GM21529 (cell line): ENCODE data around the gene MAML2.

ENCODE experiments used
- ATAC-seq: cut with Tn5 transposase; IDR thresholded peaks from one replicate; pipeline ENCODE4 v1.9.1; 2021; ENCODE audit not compliant: unreplicated experiment

Gene MAML2

DNA sequence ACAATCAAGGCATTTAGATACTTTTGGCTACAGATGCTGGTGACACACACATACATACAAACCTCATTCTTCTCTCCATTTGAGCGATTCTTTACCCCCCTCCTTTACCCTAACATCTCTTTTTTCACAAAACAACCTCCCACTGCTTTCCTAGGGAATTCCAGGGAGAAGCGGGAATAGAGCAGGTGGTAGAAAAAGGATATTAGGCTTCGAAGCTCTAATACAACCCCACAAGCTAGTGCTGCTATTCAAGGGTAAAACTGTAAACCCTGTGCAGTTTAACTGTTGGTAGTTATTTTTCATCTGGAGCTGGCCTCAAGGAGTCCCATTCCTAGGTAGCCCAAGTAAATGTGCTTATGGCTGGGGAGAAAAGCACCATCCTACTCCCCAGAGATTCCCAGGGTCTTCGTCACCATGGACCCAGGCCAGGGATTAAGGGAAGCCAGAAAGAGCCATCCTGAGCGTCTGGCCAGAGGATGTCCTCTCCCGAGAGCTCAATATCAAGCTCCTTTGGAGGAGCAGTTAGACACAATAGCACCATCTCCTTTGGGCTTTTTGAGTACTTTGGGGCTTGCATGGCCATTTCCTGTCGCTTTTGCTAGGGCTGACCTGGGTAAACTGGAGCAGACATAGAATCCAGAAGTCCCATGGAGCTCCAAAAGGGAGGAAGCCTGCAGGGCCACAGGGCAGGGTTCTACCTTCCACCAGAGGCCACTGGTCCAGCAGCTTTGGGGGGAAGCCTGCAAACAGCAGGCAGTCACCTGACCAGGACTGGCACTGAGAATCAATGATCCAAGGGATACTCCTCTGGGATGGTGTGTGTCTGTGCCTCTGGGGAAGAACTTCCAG lies 3.1 kb downstream of the MAML2 start:
- no peak for ATAC-seq

DNA sequence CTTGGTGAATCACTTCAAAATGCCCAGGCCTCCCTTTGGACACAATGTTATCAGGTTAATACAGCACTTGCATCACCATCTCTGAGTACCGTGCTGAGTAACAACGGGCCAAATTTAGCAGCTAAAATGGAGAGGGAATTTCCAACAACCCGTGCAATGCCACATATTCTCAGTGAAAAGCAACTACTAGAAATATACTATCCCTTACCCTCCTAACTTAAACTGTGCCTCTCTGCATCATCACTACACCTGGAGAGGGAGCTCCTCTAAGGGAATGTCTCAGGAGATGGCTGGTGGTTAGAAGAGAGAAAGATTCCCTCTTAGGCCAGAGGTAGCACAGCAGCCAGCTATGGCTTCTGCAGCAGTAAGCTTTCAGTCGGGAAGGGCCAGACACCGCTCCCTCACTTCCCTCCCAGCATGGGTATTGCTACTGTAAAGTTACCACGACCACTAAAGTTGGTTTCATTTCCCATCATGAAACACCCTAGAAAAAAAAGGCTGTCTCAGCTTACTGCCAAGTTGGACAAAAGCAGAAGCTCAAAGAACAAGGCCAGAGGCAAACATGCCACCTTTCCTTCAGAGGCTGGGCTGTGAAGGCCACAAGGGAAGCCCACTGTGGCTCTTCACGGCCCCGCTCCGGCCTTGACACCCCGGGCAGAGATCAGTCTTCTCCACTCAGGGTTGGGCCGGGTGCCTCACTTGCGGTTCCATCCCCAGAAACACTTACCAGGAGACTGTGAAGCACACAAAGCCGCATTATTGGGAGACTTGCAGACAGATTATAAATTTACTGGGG lies 3.9 kb downstream of the MAML2 start:
- ATAC-seq, result peak; percentile 42

- peak; percentile 35 for ATAC-seq
These were observed 5.2 kb downstream of the MAML2 start for GRCh38 chr11:96337541-96338431.

DNA sequence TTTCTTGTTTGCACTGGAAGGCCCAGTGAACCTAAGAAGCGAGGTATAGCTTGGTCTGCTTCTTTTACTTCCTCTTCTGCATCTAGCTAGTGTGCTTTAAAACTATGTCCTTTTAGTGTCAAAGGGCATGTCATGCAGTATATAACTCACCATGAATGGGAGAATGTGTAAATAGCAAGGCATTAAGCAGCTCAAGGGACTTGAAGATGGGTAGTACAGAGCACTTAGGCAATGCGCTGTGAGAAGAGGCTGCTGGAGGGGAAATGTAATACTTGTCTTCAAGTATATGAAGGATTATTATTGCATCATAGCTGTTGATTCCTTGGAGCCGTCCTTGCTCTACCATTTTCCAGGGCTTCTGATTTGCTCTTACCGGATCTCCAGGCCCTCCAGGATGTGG lies 7.6 kb downstream of the MAML2 start:
- no peak for ATAC-seq

- no peak for ATAC-seq
These were observed 8.8 kb downstream of the MAML2 start for GRCh38 chr11:96334219-96334618.

DNA sequence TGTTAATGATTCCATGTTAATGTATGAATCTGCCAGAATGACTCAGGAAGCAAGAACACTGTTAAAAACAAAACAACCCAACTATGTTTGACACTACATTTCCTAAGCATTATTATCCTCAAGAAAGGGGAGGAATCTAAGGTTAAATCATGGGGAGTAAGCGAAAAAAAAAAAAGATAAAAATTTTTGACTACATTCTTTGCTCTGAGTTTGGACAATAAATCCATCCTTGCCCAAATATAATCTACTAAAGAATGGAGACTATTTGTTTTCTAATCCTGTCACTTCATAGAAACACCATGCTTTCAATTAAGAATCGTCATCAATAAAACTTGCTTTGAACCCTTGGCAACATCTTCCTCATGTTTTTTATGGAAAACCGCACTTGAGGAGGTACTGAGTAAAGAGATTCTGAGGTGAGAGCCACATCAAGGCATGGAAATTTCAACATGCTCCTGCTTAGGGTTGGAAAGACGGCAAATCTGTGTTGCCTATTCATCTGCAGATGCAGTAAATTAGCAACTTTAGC lies 9.7 kb downstream of the MAML2 start:
- ATAC-seq, result no peak

- no peak for ATAC-seq
These were observed 10.7 kb downstream of the MAML2 start for GRCh38 chr11:96332126-96332771.

DNA sequence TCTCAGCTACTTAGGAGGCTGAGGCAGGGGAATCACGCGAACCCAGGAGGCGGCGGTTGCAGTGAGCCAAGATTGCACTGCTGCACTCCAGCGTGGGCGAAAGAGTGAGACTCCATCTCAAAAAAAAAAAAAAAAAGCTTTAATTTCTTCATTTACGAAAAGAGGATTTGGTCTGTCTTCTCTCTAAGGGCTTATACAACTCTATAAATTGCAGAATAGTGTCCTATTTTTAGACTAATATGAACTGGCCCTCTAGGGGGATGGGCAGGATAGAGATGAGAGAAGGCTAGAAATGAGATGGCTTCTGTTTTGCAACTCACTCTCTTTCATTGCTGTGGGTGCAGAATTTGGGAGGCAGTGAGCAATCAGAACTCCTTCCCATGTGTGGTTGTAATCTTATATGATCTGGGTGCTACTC lies 11.3 kb downstream of the MAML2 start:
- no peak for ATAC-seq

DNA sequence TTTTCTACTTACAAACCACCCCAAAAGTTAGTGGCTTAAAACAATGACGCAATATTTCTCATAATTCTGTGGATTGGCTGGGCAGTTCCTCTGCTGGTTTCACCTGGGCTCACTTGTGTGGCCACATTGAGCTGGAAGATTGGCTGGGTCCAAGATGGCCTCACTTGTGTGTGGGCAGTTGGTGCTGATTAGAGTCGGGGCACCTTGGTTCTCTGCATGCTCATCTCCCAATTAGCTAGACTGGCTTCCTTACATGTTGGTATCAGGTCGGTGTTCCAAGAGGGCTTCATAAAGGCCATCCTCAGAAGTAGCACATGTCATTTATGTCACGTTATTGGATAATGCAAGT lies 12.5 kb downstream of the MAML2 start:
- no peak for ATAC-seq

DNA sequence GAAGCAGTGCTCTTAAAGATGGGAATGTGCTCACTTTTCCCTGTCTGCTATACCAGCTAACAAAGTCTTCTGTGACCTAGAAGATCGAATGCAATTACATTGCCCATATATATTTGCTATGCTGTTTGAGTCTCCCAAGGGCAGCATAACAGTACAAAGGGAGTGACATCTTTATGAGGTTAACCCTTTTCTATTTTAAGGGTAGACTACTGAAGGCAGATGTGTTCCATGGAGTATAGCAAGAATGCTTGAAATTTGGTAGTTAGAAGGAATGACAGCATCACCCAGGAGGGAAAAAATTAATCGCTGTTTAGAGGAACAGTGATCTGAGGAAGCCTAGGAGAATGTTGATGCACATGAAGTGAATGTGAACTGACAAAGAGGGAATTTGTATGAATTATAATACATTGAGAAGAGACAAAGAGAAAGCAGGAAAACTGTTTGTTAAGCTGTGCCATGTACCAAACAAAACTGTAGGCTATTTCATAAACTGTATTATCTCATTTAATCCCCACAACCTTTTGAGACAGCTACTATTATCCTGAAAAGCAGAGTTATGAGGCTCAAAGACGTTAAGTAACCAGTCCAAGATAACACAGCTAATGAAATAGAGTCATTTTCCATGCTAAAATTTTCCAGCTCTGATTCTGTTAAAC lies 13.0 kb downstream of the MAML2 start:
- no peak for ATAC-seq

GRCh38 chr11:96329419-96329818 lies 13.6 kb downstream of the MAML2 start:
- no peak for ATAC-seq

DNA sequence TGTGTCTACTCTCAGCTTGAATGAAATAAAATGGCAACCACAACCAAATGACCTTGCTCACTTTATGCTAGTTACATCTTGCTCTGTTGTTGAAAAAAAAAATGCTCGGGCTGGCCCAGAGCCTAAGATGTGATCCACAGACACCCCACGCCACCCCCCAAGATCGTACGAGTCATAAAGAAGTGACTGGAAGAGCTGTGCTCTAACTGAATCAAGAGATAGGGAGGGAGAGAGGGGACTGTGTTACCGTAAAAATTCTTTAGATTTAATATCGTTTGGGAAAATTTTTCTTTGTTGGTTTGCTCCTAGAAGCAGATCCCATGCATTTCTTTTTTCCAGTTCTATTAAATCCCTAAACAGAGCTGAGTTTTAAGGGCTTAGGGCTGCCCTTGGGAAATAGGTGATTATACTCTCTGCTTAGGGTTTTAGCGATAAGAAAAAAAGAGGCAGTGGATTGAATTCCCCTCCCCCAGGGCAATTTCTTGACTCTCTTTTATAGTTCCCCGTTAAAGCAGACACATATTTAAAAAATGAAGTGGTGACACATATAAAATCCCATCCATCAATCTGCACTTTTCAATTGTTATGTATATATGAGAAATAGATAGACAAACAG lies 14.5 kb downstream of the MAML2 start:
- ATAC-seq, result no peak

DNA sequence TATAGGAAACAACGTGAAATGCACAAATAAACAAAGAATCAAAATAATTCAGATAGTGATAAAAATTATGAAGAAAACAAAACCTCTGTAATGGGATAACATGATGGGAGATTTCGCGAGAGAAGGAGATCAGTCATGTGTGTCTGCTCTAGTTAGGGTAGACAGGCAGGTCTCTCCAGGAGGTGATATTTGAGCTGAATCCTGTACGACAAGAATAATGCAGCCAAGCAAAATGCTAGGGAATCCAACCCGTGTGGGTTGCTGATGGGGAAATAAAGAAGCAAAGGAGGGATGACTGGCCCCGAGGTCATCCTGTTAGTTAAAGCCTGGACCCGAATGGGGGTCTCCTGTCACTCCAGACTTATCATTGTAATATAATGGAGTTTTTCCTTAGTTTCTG lies 16.0 kb downstream of the MAML2 start:
- no peak for ATAC-seq

GRCh38 chr11:96324912-96325311 lies 18.1 kb downstream of the MAML2 start:
- no peak for ATAC-seq

DNA sequence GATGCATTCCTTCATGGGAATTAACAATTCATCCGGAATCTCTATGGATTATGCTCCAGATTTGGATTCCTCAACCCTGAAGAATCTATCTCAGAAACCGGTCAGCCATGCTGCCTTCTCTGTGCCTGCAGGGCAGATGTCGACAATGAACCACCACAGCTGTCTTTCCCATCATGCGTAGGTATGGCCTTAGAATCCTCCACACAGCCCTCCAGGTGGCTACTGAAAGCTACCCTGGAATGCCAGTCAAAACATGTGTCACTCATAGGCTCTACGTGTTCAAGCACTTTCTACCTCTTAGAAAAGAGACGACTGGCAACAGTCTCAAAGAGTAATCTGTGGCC lies 19.4 kb downstream of the MAML2 start:
- ATAC-seq, result no peak

GRCh38 chr11:96322775-96323641 lies 20.0 kb downstream of the MAML2 start:
- ATAC-seq, result no peak

GRCh38 chr11:96321091-96321490 lies 21.9 kb downstream of the MAML2 start:
- no peak for ATAC-seq

GRCh38 chr11:96319898-96320656 lies 22.9 kb downstream of the MAML2 start:
- ATAC-seq, result no peak
